ENCODE measurements around the gene C1orf146.

DNA sequence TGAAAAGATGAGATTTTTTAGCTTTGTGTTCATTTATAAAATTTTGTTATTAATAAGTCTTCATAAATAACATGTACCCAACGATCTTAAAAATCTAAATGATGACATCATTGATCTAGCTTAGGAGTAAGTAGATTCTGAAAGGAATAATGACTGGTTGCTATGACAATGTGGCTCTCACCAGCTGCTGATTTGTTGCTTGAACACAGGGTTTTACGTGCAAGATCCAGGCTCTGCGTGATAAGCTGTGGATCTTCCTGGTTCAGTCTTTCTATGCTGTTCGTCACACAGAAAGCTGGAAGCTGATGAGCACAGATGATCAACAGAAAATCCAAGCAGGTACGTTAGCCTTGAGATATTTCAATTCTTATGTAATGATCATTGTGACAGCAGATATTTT is 49.1 kb upstream of the C1orf146 start:
- TF ChIP-seq CTCF (IDR thresholded peaks at IDR 0.05) (no peak), EZH2 (IDR thresholded peaks at IDR 0.05; ENCODE audit: borderline replicate concordance, insufficient read depth, low read depth, low read length, poor library complexity, severe bottlenecking) (no peak)
